ENCODE measurements around the gene STAC. TPM values are rescaled to one million over a fixed set of nuclear protein-coding genes. Genes with fewer than 3 reads are reported as not detected.

Gene STAC
- total RNA-seq, 1 experiment from 2014 or later, result not detected

DNA sequence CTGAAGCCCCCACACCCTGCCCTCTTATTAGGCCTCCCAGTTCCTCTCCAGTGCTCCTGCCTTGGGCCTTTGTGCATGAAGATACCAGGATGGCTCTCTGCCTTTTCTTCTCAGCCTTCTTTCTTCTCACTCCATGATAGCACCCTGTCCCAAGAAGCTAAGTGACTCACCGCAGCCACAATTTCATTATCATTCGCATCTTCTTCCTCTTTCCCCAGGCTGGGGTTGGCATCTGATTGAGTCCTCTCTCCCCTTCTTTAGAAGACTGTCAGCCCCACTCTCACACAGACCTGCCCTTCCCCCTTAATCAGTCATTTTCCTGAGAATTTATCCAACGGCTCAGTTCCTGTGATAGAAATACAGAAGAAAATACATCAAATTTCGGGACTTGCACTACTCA lies 102.0 kb downstream of the STAC start:
- POLR2A ChIA-PET, result no interaction called here
- H3K4me3 ChIP-seq (ENCODE audit: low read depth, low read length), result no peak overlapping the region
- Mint-ChIP-seq H3K36me3 (ENCODE audit: insufficient read depth, unreplicated experiment) (no peaks in the 10 kb centered on the region), H3K27me3 (ENCODE audit: insufficient read depth, unreplicated experiment) (peaks cover 7% of the 10 kb centered on the region), H3K27ac (ENCODE audit: unreplicated experiment) (no peak overlapping the region), H3K4me1 (ENCODE audit: low read depth, unreplicated experiment) (peaks cover 7% of the 10 kb centered on the region), H3K4me3 (ENCODE audit: unreplicated experiment) (no peak overlapping the region), H3K9me3 (ENCODE audit: unreplicated experiment) (peaks cover 20% of the 10 kb centered on the region)
- DNase-seq, result no peak
- intact Hi-C loops (cut with micrococcal nuclease; ENCODE audit: unreplicated experiment), result no loop called here
- no peaks in the 10 kb centered on the region; the same call in 1 of the 2 replicates for H3K27me3 ChIP-seq (replicated peaks; ENCODE audit: control insufficient read depth, insufficient read depth, low read length)
- H3K36me3 ChIP-seq (ENCODE audit: control insufficient read depth, insufficient read depth, low read length), result no peaks in the 10 kb centered on the region
- H3K4me1 ChIP-seq, result no peaks in the 10 kb centered on the region
- CTCF ChIA-PET, result no interaction called here
- no TSS peak for BruUV-seq (replicated peaks)
- no peaks in the 10 kb centered on the region; the same call in 1 of the 2 replicates for H3K9me3 ChIP-seq
- TF ChIP-seq, protein P1, sequence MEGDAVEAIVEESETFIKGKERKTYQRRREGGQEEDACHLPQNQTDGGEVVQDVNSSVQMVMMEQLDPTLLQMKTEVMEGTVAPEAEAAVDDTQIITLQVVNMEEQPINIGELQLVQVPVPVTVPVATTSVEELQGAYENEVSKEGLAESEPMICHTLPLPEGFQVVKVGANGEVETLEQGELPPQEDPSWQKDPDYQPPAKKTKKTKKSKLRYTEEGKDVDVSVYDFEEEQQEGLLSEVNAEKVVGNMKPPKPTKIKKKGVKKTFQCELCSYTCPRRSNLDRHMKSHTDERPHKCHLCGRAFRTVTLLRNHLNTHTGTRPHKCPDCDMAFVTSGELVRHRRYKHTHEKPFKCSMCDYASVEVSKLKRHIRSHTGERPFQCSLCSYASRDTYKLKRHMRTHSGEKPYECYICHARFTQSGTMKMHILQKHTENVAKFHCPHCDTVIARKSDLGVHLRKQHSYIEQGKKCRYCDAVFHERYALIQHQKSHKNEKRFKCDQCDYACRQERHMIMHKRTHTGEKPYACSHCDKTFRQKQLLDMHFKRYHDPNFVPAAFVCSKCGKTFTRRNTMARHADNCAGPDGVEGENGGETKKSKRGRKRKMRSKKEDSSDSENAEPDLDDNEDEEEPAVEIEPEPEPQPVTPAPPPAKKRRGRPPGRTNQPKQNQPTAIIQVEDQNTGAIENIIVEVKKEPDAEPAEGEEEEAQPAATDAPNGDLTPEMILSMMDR (IDR thresholded peaks at IDR 0.05; ENCODE audit: insufficient read depth in 1 of 2, low read depth in 1 of 2, low read length in 1 of 2, severe bottlenecking in 1 of 2, unreplicated experiment in 1 of 2), result no peak

DNA sequence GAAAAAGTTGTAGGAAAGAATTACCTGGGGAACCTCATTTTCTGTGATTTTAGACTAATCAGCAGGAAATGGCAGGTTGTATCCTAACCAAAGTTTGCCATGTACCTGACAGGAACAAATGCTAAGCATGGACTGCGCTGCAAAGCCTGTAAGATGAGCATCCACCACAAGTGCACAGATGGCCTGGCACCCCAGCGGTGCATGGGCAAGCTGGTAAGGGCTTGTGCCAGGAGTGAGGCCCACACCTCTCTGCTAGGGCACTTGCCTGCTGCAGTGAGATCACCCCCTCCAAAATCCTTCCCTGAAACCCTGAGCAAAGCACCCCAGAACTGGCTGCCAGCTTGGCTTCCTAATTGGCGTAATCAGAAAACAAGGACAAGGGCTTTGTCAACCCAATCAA lies 102.6 kb downstream of the STAC start:
- peaks cover 22% of the 10 kb centered on the region for H3K9me3 Mint-ChIP-seq (ENCODE audit: unreplicated experiment)
- H3K36me3 Mint-ChIP-seq (ENCODE audit: insufficient read depth, unreplicated experiment), result no peaks in the 10 kb centered on the region
- TF ChIP-seq, protein P1 (IDR thresholded peaks at IDR 0.05; ENCODE audit: insufficient read depth in 1 of 2, low read depth in 1 of 2, low read length in 1 of 2, severe bottlenecking in 1 of 2, unreplicated experiment in 1 of 2), result no peak
- no TSS peak for BruUV-seq (replicated peaks)
- H3K4me1 ChIP-seq, result no peaks in the 10 kb centered on the region
- no peak overlapping the region for H3K27ac Mint-ChIP-seq (ENCODE audit: unreplicated experiment)
- H3K36me3 ChIP-seq (ENCODE audit: control insufficient read depth, insufficient read depth, low read length), result no peaks in the 10 kb centered on the region
- CTCF ChIA-PET, result no interaction called here
- H3K9me3 ChIP-seq, result no peaks in the 10 kb centered on the region; the same call in 1 of the 2 replicates
- no peak overlapping the region for H3K4me3 Mint-ChIP-seq (ENCODE audit: unreplicated experiment)
- H3K27me3 ChIP-seq (replicated peaks; ENCODE audit: control insufficient read depth, insufficient read depth, low read length), result no peaks in the 10 kb centered on the region; the same call in 1 of the 2 replicates
- no peak overlapping the region for H3K4me3 ChIP-seq (ENCODE audit: low read depth, low read length)
- H3K27me3 Mint-ChIP-seq (ENCODE audit: insufficient read depth, unreplicated experiment), result peaks cover 7% of the 10 kb centered on the region
- DNase-seq, result no peak
- intact Hi-C loops (cut with micrococcal nuclease; ENCODE audit: unreplicated experiment), result no loop called here
- POLR2A ChIA-PET, result no interaction called here
- H3K4me1 Mint-ChIP-seq (ENCODE audit: low read depth, unreplicated experiment), result peaks cover 7% of the 10 kb centered on the region

DNA sequence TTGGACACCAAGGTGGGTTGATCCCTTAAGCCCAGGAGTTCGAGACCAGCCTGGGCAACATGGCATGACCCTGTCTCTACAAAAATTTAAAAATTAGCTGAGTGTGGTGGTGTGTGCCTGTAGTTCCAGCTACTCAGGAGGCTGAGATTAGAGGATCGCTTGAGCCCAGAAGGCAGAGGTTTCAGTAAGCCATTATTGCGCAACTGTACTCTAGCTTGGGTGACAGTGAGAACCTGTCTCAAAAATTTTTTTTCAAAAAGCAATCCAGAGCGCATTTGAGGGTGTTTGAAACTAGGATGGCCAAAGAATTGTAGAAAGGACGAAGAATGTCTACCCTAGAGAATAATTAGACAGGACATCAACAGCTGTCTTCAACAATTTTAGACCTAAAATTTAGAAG lies 103.4 kb downstream of the STAC start:
- H3K4me3 ChIP-seq (ENCODE audit: low read depth, low read length), result no peak overlapping the region
- TF ChIP-seq, protein P1 (IDR thresholded peaks at IDR 0.05; ENCODE audit: insufficient read depth in 1 of 2, low read depth in 1 of 2, low read length in 1 of 2, severe bottlenecking in 1 of 2, unreplicated experiment in 1 of 2), result no peak
- no TSS peak for BruUV-seq (replicated peaks)
- H3K36me3 ChIP-seq (ENCODE audit: control insufficient read depth, insufficient read depth, low read length), result no peaks in the 10 kb centered on the region
- Mint-ChIP-seq H3K27me3 (ENCODE audit: insufficient read depth, unreplicated experiment) (peaks cover 7% of the 10 kb centered on the region), H3K9me3 (ENCODE audit: unreplicated experiment) (peaks cover 22% of the 10 kb centered on the region), H3K4me3 (ENCODE audit: unreplicated experiment) (no peak overlapping the region), H3K36me3 (ENCODE audit: insufficient read depth, unreplicated experiment) (no peaks in the 10 kb centered on the region), H3K4me1 (ENCODE audit: low read depth, unreplicated experiment) (peaks cover 7% of the 10 kb centered on the region), H3K27ac (ENCODE audit: unreplicated experiment) (no peak overlapping the region)
- ChIA-PET POLR2A (no interaction called here), CTCF (no interaction called here)
- no peaks in the 10 kb centered on the region for H3K4me1 ChIP-seq
- H3K9me3 ChIP-seq, result no peaks in the 10 kb centered on the region; the same call in 1 of the 2 replicates
- H3K27me3 ChIP-seq (replicated peaks; ENCODE audit: control insufficient read depth, insufficient read depth, low read length), result no peaks in the 10 kb centered on the region; the same call in 1 of the 2 replicates
- intact Hi-C loops (cut with micrococcal nuclease; ENCODE audit: unreplicated experiment), result no loop called here
- DNase-seq, result no peak

Measured in Caco-2 (cell line).